ENCODE data around the gene VASH1. TPM values are rescaled to one million over a fixed set of nuclear protein-coding genes. Genes with fewer than 3 reads are reported as not detected.

VASH1 gene
- total RNA-seq, 1 donor from 2014 or later, result 8.7 TPM

- TF ChIP-seq, protein P1, sequence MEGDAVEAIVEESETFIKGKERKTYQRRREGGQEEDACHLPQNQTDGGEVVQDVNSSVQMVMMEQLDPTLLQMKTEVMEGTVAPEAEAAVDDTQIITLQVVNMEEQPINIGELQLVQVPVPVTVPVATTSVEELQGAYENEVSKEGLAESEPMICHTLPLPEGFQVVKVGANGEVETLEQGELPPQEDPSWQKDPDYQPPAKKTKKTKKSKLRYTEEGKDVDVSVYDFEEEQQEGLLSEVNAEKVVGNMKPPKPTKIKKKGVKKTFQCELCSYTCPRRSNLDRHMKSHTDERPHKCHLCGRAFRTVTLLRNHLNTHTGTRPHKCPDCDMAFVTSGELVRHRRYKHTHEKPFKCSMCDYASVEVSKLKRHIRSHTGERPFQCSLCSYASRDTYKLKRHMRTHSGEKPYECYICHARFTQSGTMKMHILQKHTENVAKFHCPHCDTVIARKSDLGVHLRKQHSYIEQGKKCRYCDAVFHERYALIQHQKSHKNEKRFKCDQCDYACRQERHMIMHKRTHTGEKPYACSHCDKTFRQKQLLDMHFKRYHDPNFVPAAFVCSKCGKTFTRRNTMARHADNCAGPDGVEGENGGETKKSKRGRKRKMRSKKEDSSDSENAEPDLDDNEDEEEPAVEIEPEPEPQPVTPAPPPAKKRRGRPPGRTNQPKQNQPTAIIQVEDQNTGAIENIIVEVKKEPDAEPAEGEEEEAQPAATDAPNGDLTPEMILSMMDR (IDR thresholded peaks at IDR 0.05; ENCODE audit: insufficient read depth, low read length, poor library complexity, severe bottlenecking), result no peak
- Histone ChIP-seq H3K36me3 (ENCODE audit: control insufficient read depth, insufficient read depth, low read length) (no peaks in the 10 kb centered on the region), H3K4me3 (ENCODE audit: low read depth, low read length) (no peak overlapping the region), H3K27me3 (ENCODE audit: control insufficient read depth, insufficient read depth, low read length) (peaks cover 3% of the 10 kb centered on the region)
- no peak for DNase-seq (ENCODE audit: low read depth)
Measured at GRCh38 chr14:76724651-76725550, 36.4 kb upstream of the VASH1 start.

DNA sequence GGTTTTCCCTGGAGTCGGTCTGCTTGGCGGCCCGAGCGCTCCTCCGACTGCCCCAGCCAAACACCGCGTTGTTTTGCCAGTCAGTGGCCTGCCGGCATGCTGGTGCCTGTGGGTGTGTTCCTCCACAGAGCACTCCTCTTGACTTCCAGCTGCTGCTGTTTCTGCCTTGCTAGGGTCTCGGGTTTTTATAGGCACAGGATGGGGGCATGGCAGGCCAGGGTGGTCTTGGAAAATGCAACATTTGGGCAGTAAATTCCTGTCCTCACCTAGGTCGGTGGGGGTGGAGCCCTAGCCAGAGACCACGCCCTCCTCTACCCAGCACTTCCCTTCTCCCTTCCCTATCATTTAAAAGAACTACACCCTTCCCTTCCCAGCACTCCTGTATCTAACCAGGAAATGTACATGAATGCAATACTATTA lies 34.7 kb upstream of the VASH1 start:
- H3K27me3 ChIP-seq (ENCODE audit: control insufficient read depth, insufficient read depth, low read length), result peaks cover 3% of the 10 kb centered on the region
- DNase-seq (ENCODE audit: low read depth), result no peak
- no peak overlapping the region for H3K4me3 ChIP-seq (ENCODE audit: low read depth, low read length)
- no peaks in the 10 kb centered on the region for H3K36me3 ChIP-seq (ENCODE audit: control insufficient read depth, insufficient read depth, low read length)
- TF ChIP-seq, protein P1 (IDR thresholded peaks at IDR 0.05; ENCODE audit: insufficient read depth, low read length, poor library complexity, severe bottlenecking), result no peak

DNA sequence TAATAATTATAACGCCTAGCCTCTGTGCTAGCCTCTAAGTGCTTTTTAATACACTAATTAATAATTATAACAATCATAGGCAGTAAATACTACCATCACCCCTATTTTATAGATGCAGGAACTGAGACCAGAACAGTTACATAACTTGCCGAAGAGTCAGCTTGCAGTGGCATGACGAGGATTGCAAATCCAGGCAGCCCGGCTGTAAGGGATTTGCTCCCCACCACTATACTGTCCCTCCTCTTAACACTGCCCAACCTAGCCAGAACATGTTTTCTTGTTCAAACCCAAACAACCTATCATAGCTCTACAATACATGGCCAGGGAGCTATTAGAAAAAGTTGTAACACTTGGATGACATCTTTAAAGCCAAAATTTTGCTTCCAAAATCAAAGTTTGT lies 33.9 kb upstream of the VASH1 start:
- TF ChIP-seq, protein P1 (IDR thresholded peaks at IDR 0.05; ENCODE audit: insufficient read depth, low read length, poor library complexity, severe bottlenecking), result no peak
- DNase-seq (ENCODE audit: low read depth), result no peak
- Histone ChIP-seq H3K27me3 (ENCODE audit: control insufficient read depth, insufficient read depth, low read length) (peaks cover 3% of the 10 kb centered on the region), H3K4me3 (ENCODE audit: low read depth, low read length) (no peak overlapping the region), H3K36me3 (ENCODE audit: control insufficient read depth, insufficient read depth, low read length) (no peaks in the 10 kb centered on the region)

DNA sequence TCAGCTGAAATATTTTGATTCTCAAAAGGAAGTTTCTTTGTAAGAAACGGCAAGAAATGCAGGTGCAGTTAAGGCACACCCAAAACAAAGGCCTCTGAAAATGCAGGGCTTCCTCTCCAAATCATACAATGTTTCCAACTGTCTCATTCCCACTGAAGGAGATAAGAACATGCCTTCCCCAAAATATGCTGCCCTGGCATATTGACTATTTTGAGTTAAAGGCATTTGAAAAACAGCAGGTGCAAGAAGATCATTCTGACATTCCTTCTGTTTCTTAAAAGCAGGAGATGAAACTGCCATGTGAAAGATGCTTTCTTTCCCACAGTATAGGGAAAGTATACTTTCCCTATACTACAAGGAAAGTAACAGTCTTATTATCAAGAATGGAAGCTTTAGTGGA lies 33.4 kb upstream of the VASH1 start:
- Histone ChIP-seq H3K4me3 (ENCODE audit: low read depth, low read length) (no peak overlapping the region), H3K27me3 (ENCODE audit: control insufficient read depth, insufficient read depth, low read length) (peaks cover 3% of the 10 kb centered on the region), H3K36me3 (ENCODE audit: control insufficient read depth, insufficient read depth, low read length) (no peaks in the 10 kb centered on the region)
- TF ChIP-seq, protein P1 (IDR thresholded peaks at IDR 0.05; ENCODE audit: insufficient read depth, low read length, poor library complexity, severe bottlenecking), result no peak
- DNase-seq (ENCODE audit: low read depth), result no peak

DNA sequence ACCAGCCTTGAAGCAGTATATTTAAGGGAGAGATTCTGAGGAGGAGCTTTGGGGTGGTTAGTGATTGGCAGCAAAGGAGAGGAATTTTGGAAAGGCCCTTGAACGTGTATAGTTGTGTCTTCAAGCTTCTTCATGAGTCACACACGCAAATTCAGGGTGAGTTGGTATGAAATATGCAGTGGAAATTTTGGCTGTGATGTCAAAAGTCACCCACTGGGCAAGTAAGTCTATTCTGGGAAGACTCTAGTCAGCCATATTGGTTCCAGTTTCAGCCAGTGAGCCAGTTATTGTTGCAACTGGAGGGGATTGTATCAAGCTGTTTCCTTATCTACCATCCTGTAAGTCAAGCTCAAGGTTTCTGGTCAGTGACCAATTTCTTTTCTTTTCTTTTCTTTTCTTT lies 32.0 kb upstream of the VASH1 start:
- Histone ChIP-seq H3K4me3 (ENCODE audit: low read depth, low read length) (no peak overlapping the region), H3K27me3 (ENCODE audit: control insufficient read depth, insufficient read depth, low read length) (peaks cover 3% of the 10 kb centered on the region), H3K36me3 (ENCODE audit: control insufficient read depth, insufficient read depth, low read length) (no peaks in the 10 kb centered on the region)
- no peak for DNase-seq (ENCODE audit: low read depth)
- TF ChIP-seq, protein P1 (IDR thresholded peaks at IDR 0.05; ENCODE audit: insufficient read depth, low read length, poor library complexity, severe bottlenecking), result no peak
